Ishikawa (cell line): ENCODE data around the gene CACNB3.

Experiments
- CEBPB ChIP-seq: IDR thresholded peaks from 2 replicates; pipeline ENCODE4 v1.6.1; 2012
- CREB1 ChIP-seq: IDR thresholded peaks from 2 replicates; pipeline ENCODE4 v1.6.1; 2012; ENCODE audit warnings: low read depth
- EGR1 ChIP-seq: IDR thresholded peaks from 2 replicates; pipeline ENCODE4 v1.6.1; 2012
- EP300 ChIP-seq: IDR thresholded peaks from 2 replicates; pipeline ENCODE4 v1.6.1; 2012; ENCODE audit warnings: borderline replicate concordance
- FOXM1 ChIP-seq: IDR thresholded peaks from 2 replicates; pipeline ENCODE4 v1.6.1; 2012; ENCODE audit warnings: low read depth, borderline replicate concordance
- MAX ChIP-seq: IDR thresholded peaks from 2 replicates; pipeline ENCODE4 v1.6.1; 2012
- NFIC ChIP-seq: IDR thresholded peaks from 2 replicates; pipeline ENCODE4 v1.6.1; 2012
- RAD21 ChIP-seq: IDR thresholded peaks from 2 replicates; pipeline ENCODE4 v1.6.1; 2012; ENCODE audit warnings: low read depth
- REST ChIP-seq: IDR thresholded peaks from 2 replicates; pipeline ENCODE4 v1.6.1; 2012; ENCODE audit warnings: low read depth, mild to moderate bottlenecking
- TAF1 ChIP-seq: IDR thresholded peaks from 2 replicates; pipeline ENCODE4 v1.6.1; 2012; ENCODE audit warnings: low read depth, mild to moderate bottlenecking
- TCF12 ChIP-seq: IDR thresholded peaks from 2 replicates; pipeline ENCODE4 v1.6.1; 2012; ENCODE audit warnings: low read depth
- TEAD4 ChIP-seq: IDR thresholded peaks from 2 replicates; pipeline ENCODE4 v1.6.1; 2012
- USF1 ChIP-seq: IDR thresholded peaks from 2 replicates; pipeline ENCODE4 v1.6.1; 2012
- YY1 ChIP-seq: IDR thresholded peaks from 2 replicates; pipeline ENCODE4 v1.6.1; 2012; ENCODE audit warnings: low read depth
- ZBTB7A ChIP-seq: IDR thresholded peaks from 2 replicates; pipeline ENCODE4 v1.6.1; 2012; ENCODE audit warnings: low read depth

CACNB3 gene

GRCh38 chr12:48826209-48826855 is 8.0 kb downstream of the CACNB3 start:
- TF ChIP-seq EP300 (no peak), MAX (no peak), EGR1 (no peak), USF1 (no peak), ZBTB7A (no peak), YY1 (no peak), NFIC (no peak), REST (no peak)

DNA sequence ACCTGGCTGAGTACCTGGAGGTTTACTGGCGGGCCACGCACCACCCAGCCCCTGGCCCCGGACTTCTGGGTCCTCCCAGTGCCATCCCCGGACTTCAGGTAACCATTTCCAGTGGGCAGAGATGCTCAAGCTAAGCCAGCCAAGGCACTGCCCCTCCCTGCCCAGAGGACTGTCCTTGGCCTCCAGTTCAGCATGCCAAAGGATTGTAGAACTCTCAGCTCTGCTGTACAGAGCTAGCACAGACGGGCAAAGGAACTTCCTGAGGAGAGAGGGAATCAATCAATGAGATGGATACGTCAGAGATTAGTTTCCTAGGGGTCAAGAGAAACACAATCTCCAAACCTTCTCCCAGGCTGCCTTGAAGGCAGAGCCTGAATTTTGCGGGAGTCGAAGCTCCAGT is 8.7 kb downstream of the CACNB3 start:
- TF ChIP-seq YY1 (no peak), EGR1 (no peak), ZBTB7A (no peak), MAX (no peak)

GRCh38 chr12:48827513-48828096 is 9.3 kb downstream of the CACNB3 start:
- TF ChIP-seq FOXM1 (no peak), NFIC (no peak), EP300 (no peak), EGR1 (no peak), TCF12 (no peak), TAF1 (no peak), USF1 (no peak), YY1 (no peak), RAD21 (no peak), REST (no peak), CREB1 (no peak), TEAD4 (no peak), MAX (no peak), CEBPB (no peak), ZBTB7A (no peak)

GRCh38 chr12:48828293-48828692 is 10.0 kb downstream of the CACNB3 start:
- TF ChIP-seq TAF1, result no peak
- no peak for TF ChIP-seq TCF12
- no peak for TF ChIP-seq EP300
- TF ChIP-seq YY1, result no peak
- no peak for TF ChIP-seq MAX
- no peak for TF ChIP-seq REST
- TF ChIP-seq CREB1, result no peak
- TF ChIP-seq EGR1, result no peak
- no peak for TF ChIP-seq FOXM1
- TF ChIP-seq ZBTB7A, result no peak
- no peak for TF ChIP-seq TEAD4
- TF ChIP-seq NFIC, result no peak
- no peak for TF ChIP-seq CEBPB
- no peak for TF ChIP-seq RAD21
- no peak for TF ChIP-seq USF1
